Nephron (organoid): ENCODE data around the gene CARD11.

Source experiments
- H3K27ac Mint-ChIP-seq, 3 experiments: 2 replicates each; pipeline ENCODE4 v1.8.0; 2020; ENCODE audit warnings: mixed read lengths in 3 of 3, mild to moderate bottlenecking in 2 of 3, moderate library complexity in 1 of 3
- H3K27me3 Mint-ChIP-seq: 2 replicates; pipeline ENCODE4 v1.8.0; 2021; ENCODE audit warnings: low read depth, mild to moderate bottlenecking, moderate library complexity, mixed read lengths
- H3K36me3 Mint-ChIP-seq: 2 replicates; pipeline ENCODE4 v1.8.0; 2020; ENCODE audit warnings: low read depth, mixed read lengths
- H3K4me1 Mint-ChIP-seq: 2 replicates; pipeline ENCODE4 v1.8.0; 2020; ENCODE audit warnings: mixed read lengths
- H3K4me3 Mint-ChIP-seq, 3 experiments: 2 replicates each; pipeline ENCODE4 v1.8.0; 2020; ENCODE audit warnings: mild to moderate bottlenecking in 3 of 3, mixed read lengths in 3 of 3, moderate library complexity in 2 of 3
- H3K9me3 Mint-ChIP-seq: 2 replicates; pipeline ENCODE4 v1.8.0; 2020; ENCODE audit warnings: mixed read lengths
- TF ChIP-seq, protein P1 (sequence below), 3 experiments: fragments of 200-600 bp; sonication (generic); IDR thresholded peaks; one replicate each; pipeline ENCODE4 v1.5.0; 2021; ENCODE audit warnings: antibody characterized with exemption in 3 of 3; ENCODE audit not compliant: unreplicated experiment in 3 of 3

The CARD11 gene

DNA sequence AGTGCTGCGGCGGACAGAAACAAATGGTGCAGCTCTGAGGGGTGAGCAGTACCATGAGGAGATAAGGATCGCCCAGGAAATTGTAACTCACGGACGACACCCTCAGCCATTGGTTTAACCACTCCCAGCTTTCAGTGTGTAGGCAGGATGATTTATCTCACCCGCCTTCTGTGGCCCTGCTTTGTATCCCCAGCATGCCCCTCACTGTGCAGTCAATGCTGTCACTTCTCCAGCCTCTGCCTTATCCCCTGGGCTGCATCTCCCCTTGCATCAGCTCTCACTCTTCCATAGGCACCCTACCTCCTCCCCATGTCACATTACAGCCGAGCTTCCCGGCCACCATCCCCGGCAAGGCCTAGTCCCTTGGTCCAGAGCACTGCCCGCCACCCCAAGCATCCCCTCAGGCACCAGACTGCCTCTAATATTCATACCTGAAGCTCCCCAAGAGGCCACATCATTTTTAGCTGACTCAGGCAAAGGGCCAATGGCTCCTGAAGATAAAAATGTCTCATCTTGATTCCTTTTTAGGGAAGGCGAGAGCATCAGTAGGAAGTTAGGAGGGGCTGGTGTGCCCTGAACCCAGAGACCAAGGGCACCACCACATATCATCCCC is 77.1 kb downstream of the CARD11 start:
- TF ChIP-seq, protein P1, sequence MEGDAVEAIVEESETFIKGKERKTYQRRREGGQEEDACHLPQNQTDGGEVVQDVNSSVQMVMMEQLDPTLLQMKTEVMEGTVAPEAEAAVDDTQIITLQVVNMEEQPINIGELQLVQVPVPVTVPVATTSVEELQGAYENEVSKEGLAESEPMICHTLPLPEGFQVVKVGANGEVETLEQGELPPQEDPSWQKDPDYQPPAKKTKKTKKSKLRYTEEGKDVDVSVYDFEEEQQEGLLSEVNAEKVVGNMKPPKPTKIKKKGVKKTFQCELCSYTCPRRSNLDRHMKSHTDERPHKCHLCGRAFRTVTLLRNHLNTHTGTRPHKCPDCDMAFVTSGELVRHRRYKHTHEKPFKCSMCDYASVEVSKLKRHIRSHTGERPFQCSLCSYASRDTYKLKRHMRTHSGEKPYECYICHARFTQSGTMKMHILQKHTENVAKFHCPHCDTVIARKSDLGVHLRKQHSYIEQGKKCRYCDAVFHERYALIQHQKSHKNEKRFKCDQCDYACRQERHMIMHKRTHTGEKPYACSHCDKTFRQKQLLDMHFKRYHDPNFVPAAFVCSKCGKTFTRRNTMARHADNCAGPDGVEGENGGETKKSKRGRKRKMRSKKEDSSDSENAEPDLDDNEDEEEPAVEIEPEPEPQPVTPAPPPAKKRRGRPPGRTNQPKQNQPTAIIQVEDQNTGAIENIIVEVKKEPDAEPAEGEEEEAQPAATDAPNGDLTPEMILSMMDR (IDR thresholded peaks at IDR 0.05; ENCODE audit: unreplicated experiment in 3 of 3): no peak
- Mint-ChIP-seq H3K27ac (no peak overlapping the region), H3K9me3 (peaks cover 37% of the 10 kb centered on the region), H3K36me3 (no peaks in the 10 kb centered on the region), H3K4me1 (no peaks in the 10 kb centered on the region), H3K4me3 (no peak overlapping the region), H3K27me3 (peaks cover 4% of the 10 kb centered on the region)

DNA sequence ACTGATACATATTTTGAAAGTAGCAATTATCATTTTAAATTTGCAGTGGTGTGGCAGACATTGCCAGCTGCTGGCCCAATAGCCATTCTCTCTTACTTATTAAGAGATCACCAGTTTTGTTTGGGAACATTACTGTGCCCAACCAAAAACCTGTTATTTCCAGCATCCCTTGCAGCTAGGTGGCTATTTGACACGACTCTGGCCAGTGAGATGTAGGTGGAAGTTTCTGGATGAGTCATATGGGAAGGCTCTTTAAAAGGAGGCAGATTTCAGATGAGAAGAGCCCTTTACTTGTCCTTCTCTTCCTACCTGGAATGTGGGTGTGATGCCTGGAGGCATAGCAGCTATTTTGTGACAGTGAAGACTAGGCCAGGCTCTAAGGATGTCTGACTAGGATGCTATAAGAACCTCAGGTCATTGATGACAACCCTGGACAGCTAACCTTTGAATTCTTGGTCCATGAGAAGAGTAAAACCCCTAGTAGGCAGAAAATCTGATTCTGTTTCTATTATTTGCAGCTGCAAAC is 77.9 kb downstream of the CARD11 start:
- TF ChIP-seq, protein P1 (IDR thresholded peaks at IDR 0.05; ENCODE audit: unreplicated experiment in 3 of 3): no peak
- Mint-ChIP-seq H3K36me3 (no peaks in the 10 kb centered on the region), H3K4me3 (no peak overlapping the region), H3K9me3 (peaks cover 37% of the 10 kb centered on the region), H3K27me3 (peaks cover 4% of the 10 kb centered on the region), H3K27ac (no peak overlapping the region), H3K4me1 (no peaks in the 10 kb centered on the region)

DNA sequence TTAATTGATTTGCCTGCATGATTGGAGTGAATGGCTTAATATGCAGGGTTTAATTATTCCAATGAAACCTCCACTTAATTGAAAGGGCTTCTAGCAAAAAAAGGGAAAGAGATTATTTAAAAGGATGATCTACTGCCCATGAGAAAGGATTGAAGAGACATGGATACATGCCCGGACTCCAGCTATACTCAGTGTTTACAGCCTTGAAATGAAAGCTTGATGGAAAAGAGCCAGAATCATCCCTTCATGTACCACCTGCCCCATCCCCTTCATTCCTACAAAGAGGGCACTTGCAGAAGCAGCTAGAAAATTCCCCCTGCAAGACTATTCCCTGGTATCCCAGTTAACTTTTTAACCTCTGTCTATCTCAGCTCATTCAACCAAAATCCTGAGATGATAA is 78.4 kb downstream of the CARD11 start:
- no peaks in the 10 kb centered on the region for H3K36me3 Mint-ChIP-seq
- TF ChIP-seq, protein P1 (IDR thresholded peaks at IDR 0.05; ENCODE audit: unreplicated experiment in 3 of 3): no peak
- H3K4me1 Mint-ChIP-seq: no peaks in the 10 kb centered on the region
- no peak overlapping the region for H3K4me3 Mint-ChIP-seq
- H3K27ac Mint-ChIP-seq: no peak overlapping the region
- H3K27me3 Mint-ChIP-seq: peaks cover 4% of the 10 kb centered on the region
- H3K9me3 Mint-ChIP-seq: peaks cover 37% of the 10 kb centered on the region

DNA sequence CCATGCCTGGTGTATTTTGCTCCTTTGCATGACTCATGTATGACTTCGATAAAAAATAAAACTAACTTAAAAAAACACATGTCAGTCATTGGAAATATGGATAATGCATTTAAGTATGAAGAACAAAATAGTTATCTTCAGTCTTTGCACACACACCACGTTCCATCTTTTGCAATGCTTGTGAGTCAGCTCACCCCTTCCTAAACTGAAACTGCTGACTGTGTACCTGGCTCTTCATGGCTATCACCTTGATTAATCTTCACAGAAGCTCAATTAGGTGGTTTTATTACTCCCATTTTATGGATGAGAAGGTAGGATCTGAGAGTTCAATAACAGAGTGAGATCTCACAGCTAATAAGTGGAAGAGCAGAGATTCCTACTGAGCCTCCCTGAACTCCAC is 79.5 kb downstream of the CARD11 start:
- Mint-ChIP-seq H3K4me3 (no peak overlapping the region), H3K27ac (no peak overlapping the region), H3K27me3 (peaks cover 4% of the 10 kb centered on the region), H3K9me3 (peaks cover 37% of the 10 kb centered on the region), H3K36me3 (no peaks in the 10 kb centered on the region), H3K4me1 (no peaks in the 10 kb centered on the region)
- TF ChIP-seq, protein P1 (IDR thresholded peaks at IDR 0.05; ENCODE audit: unreplicated experiment in 3 of 3): no peak

DNA sequence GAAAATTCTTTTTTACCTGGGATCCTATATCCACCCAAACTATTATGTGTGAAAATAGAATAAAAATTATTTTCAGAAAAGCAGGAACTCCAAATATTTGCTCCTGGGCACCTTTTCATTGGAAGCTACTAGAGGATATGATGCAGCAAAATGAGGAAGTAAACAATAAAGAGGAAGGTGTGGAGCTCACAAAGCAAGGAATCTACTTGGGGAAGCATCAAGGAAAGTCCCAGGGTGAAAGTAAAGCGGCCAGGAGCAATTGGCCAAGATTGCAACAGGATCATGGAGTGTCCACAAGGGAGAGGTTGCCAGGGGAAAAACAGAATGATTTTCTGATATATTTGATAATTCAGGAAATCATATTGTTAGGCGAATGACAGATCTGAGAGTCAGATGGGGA is 80.8 kb downstream of the CARD11 start:
- Mint-ChIP-seq H3K4me3 (no peak overlapping the region), H3K27ac (no peak overlapping the region), H3K27me3 (peaks cover 8% of the 10 kb centered on the region), H3K36me3 (no peaks in the 10 kb centered on the region), H3K4me1 (no peaks in the 10 kb centered on the region), H3K9me3 (peaks cover 37% of the 10 kb centered on the region)
- TF ChIP-seq, protein P1 (IDR thresholded peaks at IDR 0.05; ENCODE audit: unreplicated experiment in 3 of 3): no peak
